Activated naive CD4-positive, alpha-beta T cell treated with anti-CD3 and anti-CD28 coated beads, Interleukin-2, amount 50 U/mL, for 16 hours (primary cell): ENCODE measurements around the gene BARHL2.

Source experiments
- DNase-seq: peaks from one replicate; pipeline ENCODE4 v3.0.0-alpha.2; 2020

Gene BARHL2

DNA sequence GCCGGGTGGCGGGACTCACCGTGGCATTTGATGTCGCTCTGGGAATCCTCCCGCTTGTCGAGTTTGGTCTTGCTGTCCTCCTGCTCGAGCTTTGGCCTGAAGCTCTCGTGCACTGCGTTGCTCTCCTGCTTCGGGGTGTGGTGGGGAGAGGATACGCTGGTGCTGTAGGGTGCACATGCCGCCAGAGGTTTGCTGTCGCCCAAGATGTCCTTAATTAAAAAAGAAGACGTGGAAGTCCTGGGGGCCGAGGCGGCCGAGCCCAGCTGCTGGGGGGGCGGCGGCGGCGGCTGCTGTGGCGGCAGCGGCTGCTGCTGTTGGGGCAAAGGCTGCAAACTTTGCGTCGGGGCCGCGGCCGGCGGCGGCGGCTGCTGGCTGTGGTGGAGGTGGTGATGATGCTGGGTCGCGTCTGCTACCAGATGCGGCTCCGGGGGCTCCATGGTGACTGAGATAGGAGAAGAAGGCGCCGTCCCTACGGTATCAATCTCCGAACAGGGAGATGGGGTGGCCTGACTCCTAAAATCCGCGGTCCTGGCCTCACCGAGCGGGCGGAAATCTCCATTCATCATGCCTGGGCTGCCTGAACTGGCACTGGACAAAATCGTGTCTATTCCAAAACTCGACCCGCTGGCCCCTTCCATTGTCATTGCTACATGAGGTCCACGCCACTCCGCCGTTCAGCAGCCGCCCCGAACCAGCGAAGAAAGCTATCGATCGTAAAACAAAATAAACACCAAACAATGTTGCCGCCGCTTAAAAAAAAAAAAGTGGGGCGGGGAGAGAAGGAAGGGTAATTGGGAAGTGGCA, at the start of gene BARHL2:
BARHL2 (minus strand) TSS at position 751 of the 804 bp plus-strand sequence; CDS start at position 644, 107 bp downstream.
- no peak for DNase-seq

- DNase-seq = no peak
Measured at GRCh38 chr1:90763930-90764329, 46.8 kb upstream of the BARHL2 start.

- no peak for DNase-seq
Measured at GRCh38 chr1:90763506-90763905, 46.4 kb upstream of the BARHL2 start.

DNA sequence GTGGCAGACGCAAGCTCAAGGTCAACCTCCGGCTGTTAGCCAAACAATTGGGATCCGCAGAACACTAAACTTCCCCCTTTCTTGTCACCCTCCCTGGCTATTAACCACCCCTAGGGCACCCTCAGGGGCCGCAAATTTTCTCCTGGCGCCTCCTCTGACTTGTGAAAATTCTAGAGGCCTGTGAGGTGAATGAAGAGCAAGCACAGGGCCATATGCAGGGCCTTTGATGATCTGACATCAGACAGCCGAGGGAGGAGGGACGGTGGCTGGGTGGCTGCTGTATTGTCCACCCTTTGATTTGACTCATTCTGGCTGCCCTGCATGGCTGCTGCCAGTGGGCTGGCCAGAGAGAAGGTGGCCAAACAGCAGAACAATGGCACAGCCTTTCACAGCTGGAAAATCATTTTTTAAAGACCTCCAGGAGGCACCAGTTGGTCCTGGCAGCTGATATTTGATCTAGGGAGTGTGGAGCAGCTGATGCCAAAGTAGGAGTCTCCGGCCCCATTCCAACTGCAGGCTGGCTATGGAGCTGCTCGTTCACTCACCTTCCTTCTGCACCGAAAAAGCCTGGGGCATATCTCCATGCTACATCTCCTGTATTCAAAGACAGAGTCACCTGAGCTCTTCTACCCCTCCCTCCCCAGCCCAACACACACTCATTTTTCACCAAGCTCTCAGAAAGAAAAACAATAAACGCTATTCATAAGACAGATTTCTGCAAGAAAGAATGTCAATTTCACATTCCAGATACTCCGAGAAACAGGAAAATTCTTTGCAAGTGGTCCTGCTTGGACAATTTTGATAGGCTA, 44.9 kb upstream of the BARHL2 start:
- no peak for DNase-seq

GRCh38 chr1:90761156-90761555, 44.1 kb upstream of the BARHL2 start:
- no peak for DNase-seq

GRCh38 chr1:90753556-90753955, 36.5 kb upstream of the BARHL2 start:
- DNase-seq = no peak

GRCh38 chr1:90748668-90749067, 31.6 kb upstream of the BARHL2 start:
- DNase-seq = no peak

DNA sequence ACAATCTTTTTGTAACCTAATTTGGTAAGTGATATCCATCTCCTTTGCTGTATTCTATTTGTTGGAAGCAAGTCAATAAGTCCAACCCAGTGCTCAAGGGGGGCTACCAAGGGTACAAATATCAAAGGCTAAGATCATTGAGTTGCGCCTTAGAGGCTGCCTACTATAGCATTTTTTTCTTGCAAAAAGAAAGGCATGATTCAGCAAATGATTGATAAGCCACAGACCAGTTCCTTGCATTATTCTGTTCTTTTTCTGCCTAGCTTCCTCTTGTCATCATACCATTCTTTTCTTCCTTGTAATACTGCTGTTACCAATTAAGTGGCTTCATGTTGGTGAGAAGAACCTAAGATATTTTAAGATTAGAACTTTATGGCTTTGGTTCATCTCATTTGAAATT, 29.8 kb upstream of the BARHL2 start:
- DNase-seq = no peak

GRCh38 chr1:90745972-90746371, 28.9 kb upstream of the BARHL2 start:
- DNase-seq = no peak

- no peak for DNase-seq
Measured at GRCh38 chr1:90732136-90732535, 15.0 kb upstream of the BARHL2 start.

- DNase-seq = no peak
Measured at GRCh38 chr1:90731382-90732050, 14.4 kb upstream of the BARHL2 start.

GRCh38 chr1:90730243-90731022, 13.3 kb upstream of the BARHL2 start:
- no peak for DNase-seq

DNA sequence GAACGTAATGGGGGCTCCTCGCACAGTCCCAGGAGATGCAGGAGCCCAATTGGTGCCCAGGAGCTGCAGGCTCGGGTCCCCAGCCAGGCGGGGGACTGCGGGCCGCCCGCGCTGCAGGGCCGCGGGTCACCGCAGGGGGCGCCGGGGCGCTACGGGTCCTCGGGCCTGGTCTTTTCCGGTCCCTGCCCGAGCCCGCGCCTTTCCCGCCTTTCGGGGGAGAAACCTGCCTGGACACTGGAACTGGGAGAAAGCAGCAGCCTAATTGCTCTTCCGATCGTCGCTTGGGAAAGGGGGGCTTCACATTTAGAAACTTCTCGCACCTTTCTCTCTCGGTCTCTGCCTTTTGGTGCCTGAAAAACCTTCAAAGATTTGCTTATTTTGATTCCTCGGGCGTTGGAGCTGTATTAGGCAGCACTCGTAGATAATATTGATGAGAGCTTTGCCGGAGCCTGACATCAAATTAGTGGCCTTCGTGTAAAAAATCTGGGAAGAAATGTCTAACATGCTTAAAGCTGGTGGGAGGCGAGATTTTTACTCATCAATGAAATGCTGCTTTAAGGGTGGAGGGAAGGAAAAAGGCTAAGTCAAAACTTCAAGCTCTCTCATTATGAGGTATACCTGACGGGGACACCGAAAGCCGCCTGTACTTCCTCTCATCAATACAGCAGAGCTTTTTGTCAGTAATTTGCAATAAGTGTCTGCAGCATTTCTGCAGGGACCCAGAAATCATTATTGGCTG, 12.6 kb upstream of the BARHL2 start:
- no peak for DNase-seq

- DNase-seq = no peak
Measured at GRCh38 chr1:90728502-90729287, 11.6 kb upstream of the BARHL2 start.

- no peak for DNase-seq
Measured at GRCh38 chr1:90727917-90728501, 10.9 kb upstream of the BARHL2 start.

DNA sequence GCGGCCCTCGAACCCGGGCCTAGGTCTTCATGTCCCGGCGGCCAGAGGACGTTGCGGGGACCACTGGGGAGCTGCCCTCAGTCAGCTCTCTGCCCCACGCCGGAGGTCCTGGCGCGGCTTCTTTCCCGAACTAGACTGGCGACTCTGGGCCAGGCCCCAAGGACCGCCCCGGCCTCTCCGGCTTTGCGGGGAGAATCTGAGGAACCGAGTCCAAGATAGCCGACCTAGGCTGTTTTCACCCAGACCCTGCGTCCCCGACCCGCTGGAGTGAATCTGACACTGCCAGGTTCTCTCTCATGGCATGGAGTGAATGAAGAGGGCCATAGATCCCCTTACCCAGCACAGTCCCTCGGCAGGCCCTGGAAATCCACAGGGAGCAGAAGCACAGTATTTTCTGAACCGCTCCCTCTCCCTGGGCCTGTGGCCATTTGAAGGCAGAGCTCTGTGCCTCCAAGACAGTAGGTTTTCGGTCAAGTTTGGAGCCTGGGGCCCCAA, 9.9 kb upstream of the BARHL2 start:
- no peak for DNase-seq

- no peak for DNase-seq
Measured at GRCh38 chr1:90726425-90726985, 9.4 kb upstream of the BARHL2 start.

- no peak for DNase-seq
Measured at GRCh38 chr1:90725657-90726424, 8.7 kb upstream of the BARHL2 start.

GRCh38 chr1:90724926-90725656, 8.0 kb upstream of the BARHL2 start:
- no peak for DNase-seq
